HEK293 (cell line): ENCODE measurements around the gene CTSF.

ENCODE experiments used
- CTCF ChIP-seq: fragments of 450-650 bp; formaldehyde crosslinking; IDR thresholded peaks from 2 replicates; pipeline ENCODE4 v1.5.1; 2016; ENCODE audit warnings: missing biosample characterization, missing genetic modification characterization
- EGR2 ChIP-seq: fragments of 450-650 bp; formaldehyde crosslinking; IDR thresholded peaks from 2 replicates; pipeline ENCODE4 v1.5.1; 2016; ENCODE audit warnings: low read depth, missing biosample characterization, missing genetic modification characterization
- HOXD13 ChIP-seq: sonication (generic); formaldehyde crosslinking; IDR thresholded peaks from 2 replicates; pipeline ENCODE4 v1.8.0; 2022; ENCODE audit warnings: missing genetic modification reagents, borderline replicate concordance
- PRDM1 ChIP-seq: fragments of 450-650 bp; formaldehyde crosslinking; IDR thresholded peaks from 2 replicates; pipeline ENCODE4; 2016; ENCODE audit warnings: missing biosample characterization, missing genetic modification characterization
- SP2 ChIP-seq: fragments of 450-650 bp; formaldehyde crosslinking; IDR thresholded peaks from 2 replicates; pipeline ENCODE4 v1.5.1; 2016; ENCODE audit warnings: missing biosample characterization, missing genetic modification characterization
- TCF7L2 ChIP-seq: IDR thresholded peaks from 2 replicates; pipeline ENCODE4 v1.6.1; 2011; ENCODE audit warnings: low read depth, mild to moderate bottlenecking, inconsistent platforms, low read length, moderate library complexity, borderline replicate concordance
- ZBTB21 ChIP-seq: fragments of 450-650 bp; formaldehyde crosslinking; IDR thresholded peaks from 2 replicates; pipeline ENCODE4 v1.5.1; 2017; ENCODE audit warnings: missing biosample characterization, missing genetic modification characterization
- ZNF214 ChIP-seq: fragments of 450-650 bp; formaldehyde crosslinking; IDR thresholded peaks from 2 replicates; pipeline ENCODE4 v1.5.1; 2017; ENCODE audit warnings: missing biosample characterization, mild to moderate bottlenecking, missing genetic modification characterization, borderline replicate concordance
- ZNF274 ChIP-seq, 2 experiments: fragments of 200-500 bp in 1 of 2; fragments of 450-650 bp in 1 of 2; sonication (Bioruptor generic) in 1 of 2; formaldehyde crosslinking in 1 of 2; IDR thresholded peaks; 2 replicates each; pipeline versions ENCODE4 v1.5.1 to v1.6.1; 2014 to 2016; ENCODE audit warnings: borderline replicate concordance in 1 of 2, inconsistent platforms in 1 of 2, low read length in 1 of 2, missing biosample characterization in 1 of 2, missing genetic modification characterization in 1 of 2
- ZNF416 ChIP-seq: fragments of 450-650 bp; formaldehyde crosslinking; IDR thresholded peaks from 2 replicates; pipeline ENCODE4 v1.5.1; 2016; ENCODE audit warnings: missing biosample characterization, missing genetic modification characterization
- ZNF544 ChIP-seq: fragments of 450-650 bp; formaldehyde crosslinking; IDR thresholded peaks from 2 replicates; pipeline ENCODE4 v1.5.0; 2017; ENCODE audit warnings: missing biosample characterization, missing genetic modification characterization

GRCh38 chr11:66603072-66603471 is 34.7 kb upstream of the CTSF start:
- TF ChIP-seq PRDM1 (tag by site-specific recombination) (no peak), EGR2 (tag by site-specific recombination) (no peak), CTCF (tag by site-specific recombination) (no peak), ZBTB21 (tag by site-specific recombination) (no peak), ZNF214 (no peak), TCF7L2 (no peak), ZNF274 (IDR thresholded peaks at IDR 0.05; ENCODE audit: low read length) (no peak), ZNF274 (tag by site-specific recombination; IDR thresholded peaks at IDR 0.05; ENCODE audit: borderline replicate concordance) (no peak), ZNF544 (no peak), ZNF416 (no peak), SP2 (tag by site-specific recombination) (no peak), HOXD13 (no peak)
